PC-3 (cell line): ENCODE measurements around the gene GPC6. TPM values are rescaled to one million over a fixed set of nuclear protein-coding genes. Genes with fewer than 3 reads are reported as not detected.

ENCODE experiments used
- ATAC-seq: fragments of 200-7000 bp; cut with Tn5 transposase; 2 replicates; pipeline ENCODE4 v1.9.1; 2020; ENCODE audit warnings: mild to moderate bottlenecking, moderate library complexity
- BruUV-seq: library from RNA; stranded (reverse); fragments of 400-500 nt; replicated peaks from 2 replicates; lab custom pipeline; 2021; lab: Mats Ljungman, UMichigan
- CTCF ChIA-PET: fragments of 300-600 bp; sonication (Branson Sonifier 250); formaldehyde crosslinking; loops from one replicate; lab custom pipeline; 2022; ENCODE audit warnings: antibody characterized with exemption; lab: Charles Lee
- POLR2A ChIA-PET: fragments of 300-600 bp; sonication (Branson Sonifier 250); formaldehyde crosslinking; loops from one replicate; lab custom pipeline; 2022; ENCODE audit warnings: antibody characterized with exemption; ENCODE audit not compliant: unreplicated experiment; lab: Charles Lee
- DNase-seq: peaks from one replicate; pipeline ENCODE4 v3.0.0-alpha.2; 2015
- H2AFZ ChIP-seq: fragments of 300-600 bp; sonication (generic); 2 replicates; pipeline ENCODE4 v1.6.0; 2016; ENCODE audit warnings: antibody characterized with exemption, low read length
- H3F3A ChIP-seq: fragments of 300-600 bp; sonication (generic); one replicate; pipeline ENCODE4 v1.6.0; 2017; ENCODE audit warnings: antibody characterized with exemption, low read length, control low read depth, mild to moderate bottlenecking; ENCODE audit not compliant: unreplicated experiment
- H3K27ac ChIP-seq: fragments of 300-600 bp; sonication (generic); 2 replicates; pipeline ENCODE4 v1.5.1; 2016; ENCODE audit warnings: mild to moderate bottlenecking, low read length
- H3K27me3 ChIP-seq: fragments of 300-600 bp; sonication (generic); 2 replicates; pipeline ENCODE4 v1.6.1; 2016; ENCODE audit warnings: low read length, mixed read lengths
- H3K36me3 ChIP-seq: fragments of 300-600 bp; sonication (generic); 2 replicates; pipeline ENCODE4 v1.6.1; 2016; ENCODE audit warnings: low read depth, mixed run types, low read length, mixed read lengths
- H3K4me1 ChIP-seq: fragments of 300-600 bp; sonication (generic); 2 replicates; pipeline ENCODE4 v1.5.1; 2016; ENCODE audit warnings: low read length; ENCODE audit not compliant: insufficient read depth
- H3K4me2 ChIP-seq: fragments of 300-600 bp; sonication (generic); 2 replicates; pipeline ENCODE4 v1.6.0; 2016; ENCODE audit warnings: low read length
- H3K4me3 ChIP-seq: fragments of 300-600 bp; sonication (generic); 2 replicates; pipeline ENCODE4 v1.5.1; 2016; ENCODE audit warnings: mild to moderate bottlenecking, low read length, mixed read lengths
- H3K79me2 ChIP-seq: fragments of 300-600 bp; sonication (generic); 2 replicates; pipeline ENCODE4 v1.6.1; 2017; ENCODE audit warnings: low read length, mixed read lengths
- H3K9ac ChIP-seq: fragments of 300-600 bp; sonication (generic); 2 replicates; pipeline ENCODE4 v1.6.0; 2016; ENCODE audit warnings: mild to moderate bottlenecking, low read length
- H3K9me2 ChIP-seq: fragments of 300-600 bp; sonication (generic); replicated peaks from 2 replicates; pipeline ENCODE4 v1.6.1; 2016; ENCODE audit warnings: mixed run types, low read length, mixed read lengths
- H3K9me3 ChIP-seq: fragments of 300-600 bp; sonication (generic); 2 replicates; pipeline ENCODE4 v1.6.1; 2016; ENCODE audit warnings: low read length, mixed read lengths
- H4K20me1 ChIP-seq: fragments of 300-600 bp; sonication (generic); 2 replicates; pipeline ENCODE4 v1.6.1; 2016; ENCODE audit warnings: low read length, mixed read lengths
- CTCF ChIP-seq: fragments of 300-600 bp; sonication (generic); conservative IDR thresholded peaks from 2 replicates; pipeline ENCODE4 v1.5.1; 2017; ENCODE audit warnings: antibody characterized with exemption, low read depth, mild to moderate bottlenecking, low read length
- EZH2 ChIP-seq: fragments of 300-600 bp; sonication (generic); IDR thresholded peaks from one replicate; pipeline ENCODE4 v1.6.1; 2017; ENCODE audit warnings: antibody characterized with exemption, mild to moderate bottlenecking, low read length; ENCODE audit not compliant: unreplicated experiment
- EZH2phosphoT487 ChIP-seq: fragments of 300-600 bp; sonication (generic); IDR thresholded peaks from 2 replicates; pipeline ENCODE4 v1.6.1; 2018; ENCODE audit warnings: mild to moderate bottlenecking, antibody characterized with exemption, low read length, borderline replicate concordance
- intact Hi-C: fragments of 100-400 bp; cut with micrococcal nuclease; formaldehyde crosslinking; loops from 2 replicates; pipeline ENCODE4 v1.9.0; 2023
- total RNA-seq: library from RNA; depleted of rRNA; stranded (reverse); fragments of >200 nt; gene quantifications from 2 replicates; pipeline ENCODE4 v1.2.3, GENCODE V29; 2014

Gene GPC6
- total RNA-seq, 1 experiment from 2014 or later, result 3.5 TPM

DNA sequence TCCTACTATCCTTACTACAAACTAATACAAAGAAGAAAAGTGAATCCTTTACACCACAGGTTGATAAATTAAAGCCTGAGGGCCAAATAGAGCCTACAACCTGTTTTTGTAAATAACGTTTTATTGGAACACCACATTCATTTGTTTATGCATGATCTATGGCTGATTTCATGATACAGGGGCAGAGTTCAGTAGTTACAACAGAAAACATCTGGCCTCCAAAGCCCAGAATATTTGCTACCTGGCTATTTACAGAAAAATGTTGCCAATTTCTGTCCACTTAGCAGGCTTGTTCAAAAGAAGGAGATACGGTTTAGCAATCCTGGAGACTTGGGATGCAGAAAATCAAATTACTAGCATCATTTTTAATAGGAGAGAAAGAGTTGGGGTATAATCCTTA lies 1228.8 kb downstream of the GPC6 start:
- H3K36me3 ChIP-seq, result no peaks in the 10 kb centered on the region
- H3K27ac ChIP-seq, result no peak overlapping the region
- no TSS peak for BruUV-seq
- H3K79me2 ChIP-seq, result no peaks in the 10 kb centered on the region
- TF ChIP-seq EZH2 (no peak), EZH2phosphoT487 (no peak), CTCF (no peak)
- POLR2A ChIA-PET, result no interaction called here
- H3K4me2 ChIP-seq, result no peak overlapping the region
- no peak overlapping the region for H2AFZ ChIP-seq
- H3K9me2 ChIP-seq, result no peaks in the 10 kb centered on the region
- H3K9ac ChIP-seq, result no peak overlapping the region
- H3K27me3 ChIP-seq, result no peaks in the 10 kb centered on the region
- intact Hi-C loops, result no loop called here
- CTCF ChIA-PET, result no interaction called here
- no peaks in the 10 kb centered on the region for H3K4me1 ChIP-seq
- H3K9me3 ChIP-seq, result no peaks in the 10 kb centered on the region
- H3K4me3 ChIP-seq, result no peak overlapping the region
- no peaks in the 10 kb centered on the region for H4K20me1 ChIP-seq
- DNase-seq (no peak), ATAC-seq (no peak)
- H3F3A ChIP-seq, result no peaks in the 10 kb centered on the region
